ENCODE measurements around the gene MAP1LC3B.

MAP1LC3B gene

GRCh38 chr16:87409153-87409552 lies 17.0 kb downstream of the MAP1LC3B start:
- no peak for DNase-seq (ENCODE audit: low read depth in 2 of 3, low spot score in 2 of 3)

- DNase-seq (ENCODE audit: low read depth in 2 of 3, low spot score in 2 of 3) = no peak
These were observed 17.6 kb downstream of the MAP1LC3B start for GRCh38 chr16:87409781-87410180.

GRCh38 chr16:87410530-87410929 lies 18.4 kb downstream of the MAP1LC3B start:
- DNase-seq (ENCODE audit: low read depth in 2 of 3, low spot score in 2 of 3) = no peak

- no peak for DNase-seq (ENCODE audit: low read depth in 2 of 3, low spot score in 2 of 3)
These were observed 18.8 kb downstream of the MAP1LC3B start for GRCh38 chr16:87410968-87411367.

GRCh38 chr16:87411375-87412271 lies 19.5 kb downstream of the MAP1LC3B start:
- DNase-seq (ENCODE audit: low read depth in 2 of 3, low spot score in 2 of 3) = no peak

GRCh38 chr16:87412371-87412995 lies 20.3 kb downstream of the MAP1LC3B start:
- DNase-seq (ENCODE audit: low read depth in 2 of 3, low spot score in 2 of 3) = no peak

- no peak for DNase-seq (ENCODE audit: low read depth in 2 of 3, low spot score in 2 of 3)
These were observed 20.9 kb downstream of the MAP1LC3B start for GRCh38 chr16:87412996-87413421.

GRCh38 chr16:87414251-87414680 lies 22.1 kb downstream of the MAP1LC3B start:
- no peak for DNase-seq (ENCODE audit: low read depth in 2 of 3, low spot score in 2 of 3)

- DNase-seq (ENCODE audit: low read depth in 2 of 3, low spot score in 2 of 3) = no peak
These were observed 23.3 kb downstream of the MAP1LC3B start for GRCh38 chr16:87415441-87415840.

- DNase-seq (ENCODE audit: low read depth in 2 of 3, low spot score in 2 of 3) = no peak
These were observed 24.8 kb downstream of the MAP1LC3B start for GRCh38 chr16:87416826-87417527.

- DNase-seq (ENCODE audit: low read depth in 2 of 3, low spot score in 2 of 3) = no peak
These were observed 25.4 kb downstream of the MAP1LC3B start for GRCh38 chr16:87417528-87417910.

- no peak for DNase-seq (ENCODE audit: low read depth in 2 of 3, low spot score in 2 of 3)
These were observed 26.1 kb downstream of the MAP1LC3B start for GRCh38 chr16:87418216-87418615.

GRCh38 chr16:87418644-87419043 lies 26.5 kb downstream of the MAP1LC3B start:
- no peak for DNase-seq (ENCODE audit: low read depth in 2 of 3, low spot score in 2 of 3)

GRCh38 chr16:87420026-87421002 lies 28.2 kb downstream of the MAP1LC3B start:
- no peak for DNase-seq (ENCODE audit: low read depth in 2 of 3, low spot score in 2 of 3)

GRCh38 chr16:87421003-87421912 lies 29.1 kb downstream of the MAP1LC3B start:
- no peak for DNase-seq (ENCODE audit: low read depth in 2 of 3, low spot score in 2 of 3)

- DNase-seq (ENCODE audit: low read depth in 2 of 3, low spot score in 2 of 3) = no peak
These were observed 30.0 kb downstream of the MAP1LC3B start for GRCh38 chr16:87422106-87422505.

GRCh38 chr16:87423429-87423828 lies 31.3 kb downstream of the MAP1LC3B start:
- no peak for DNase-seq (ENCODE audit: low read depth in 2 of 3, low spot score in 2 of 3)

- DNase-seq (ENCODE audit: low read depth in 2 of 3, low spot score in 2 of 3) = no peak
These were observed 32.1 kb downstream of the MAP1LC3B start for GRCh38 chr16:87424266-87424665.

- DNase-seq (ENCODE audit: low read depth in 2 of 3, low spot score in 2 of 3) = no peak
These were observed 33.8 kb downstream of the MAP1LC3B start for GRCh38 chr16:87425941-87426340.
